SW 1271 (cell line): ENCODE results near the gene INTS6.
A peak's percentile ranks its signal among the peaks of the same experiment; 100 is the strongest.

ENCODE experiments used
- DNase-seq, 2 experiments: peaks; one replicate each; lab custom pipeline; 2025; lab: John Stamatoyannopoulos, UW

Gene INTS6

DNA sequence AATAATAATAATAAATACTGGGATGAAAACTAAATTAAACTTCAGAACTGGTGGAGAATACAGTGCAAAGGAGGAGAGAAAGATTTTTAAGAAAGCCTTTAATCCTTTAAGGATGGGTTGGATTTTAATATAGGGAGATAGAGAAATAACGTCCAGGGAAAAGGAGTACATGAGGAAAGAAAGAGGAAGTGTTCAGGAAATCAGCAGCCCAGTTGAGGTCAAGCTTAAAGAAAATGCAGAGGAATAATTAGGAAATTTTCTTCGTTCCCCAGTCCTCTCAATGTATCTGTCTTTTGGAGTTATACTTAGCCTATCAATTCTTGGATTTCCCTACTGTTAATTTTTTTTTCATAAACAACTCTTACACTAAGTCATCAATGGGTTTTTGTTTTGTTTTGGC is 47.7 kb downstream of the INTS6 start:
- DNase-seq: no peak

DNA sequence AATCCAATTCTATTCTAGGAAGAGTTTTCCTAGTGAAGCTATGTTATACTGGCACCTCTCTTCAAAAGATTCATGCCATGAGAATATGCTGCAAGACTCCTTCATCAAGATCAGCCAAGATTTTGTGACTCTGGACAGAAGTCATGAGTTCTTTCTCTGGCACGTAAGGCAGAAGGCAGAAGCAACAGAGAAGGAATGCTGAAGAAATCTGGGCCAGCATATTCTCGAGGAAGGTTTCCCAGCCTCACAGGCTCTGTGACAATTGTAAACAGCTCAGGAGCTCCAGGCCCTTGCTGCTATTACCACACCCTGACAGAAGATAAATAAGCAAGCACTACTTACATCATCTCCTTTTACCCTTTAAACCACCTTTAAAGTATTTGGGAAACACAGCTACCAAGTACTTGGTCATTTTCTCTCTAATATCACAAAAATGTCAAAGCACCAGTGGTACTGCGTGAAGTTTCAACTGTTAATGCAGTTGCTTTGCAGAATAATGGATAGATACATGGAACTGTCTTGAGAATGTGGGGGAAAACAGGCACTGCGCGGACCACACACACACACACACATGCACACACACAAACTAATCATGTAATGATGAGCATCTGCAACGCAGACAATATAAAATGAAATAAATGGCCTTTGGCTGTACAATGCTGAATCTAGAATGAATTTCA is 55.4 kb downstream of the INTS6 start:
- no peak for DNase-seq

DNA sequence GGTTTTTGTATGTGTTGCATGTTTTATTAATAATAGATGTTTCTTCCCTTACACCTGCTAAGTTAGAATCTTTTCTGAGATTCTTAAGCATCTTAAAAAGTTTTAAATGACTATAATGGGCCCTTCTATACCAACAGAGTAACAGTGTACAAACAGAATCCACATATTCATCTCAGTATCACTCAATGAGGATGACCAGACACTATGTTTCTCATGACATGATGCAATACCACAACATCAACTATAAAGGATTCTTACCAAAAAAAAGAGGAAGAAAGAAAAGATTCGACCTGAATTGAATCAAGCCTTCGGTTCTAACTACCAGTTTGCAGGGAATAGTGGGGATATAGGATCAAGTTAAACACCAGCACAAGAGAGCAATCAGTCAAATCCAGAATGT is 56.5 kb downstream of the INTS6 start:
- DNase-seq: no peak

DNA sequence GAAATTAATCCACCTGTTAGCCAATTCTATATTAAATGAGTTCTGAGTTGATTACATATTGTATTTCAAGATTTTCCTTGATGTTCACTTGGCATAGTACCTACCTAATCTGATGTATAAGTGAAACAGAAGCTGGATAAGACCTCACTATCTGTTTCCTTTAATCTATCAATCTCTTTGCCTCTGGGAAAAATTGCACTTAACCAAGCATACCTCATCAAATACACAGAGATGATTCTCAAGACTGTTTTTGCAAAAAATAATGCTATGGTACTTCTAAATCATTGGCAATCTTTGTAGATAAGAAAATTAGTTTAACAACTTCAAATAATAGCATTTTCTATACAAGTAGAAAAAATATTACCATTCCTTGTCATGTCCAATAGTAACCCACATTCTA is 58.1 kb downstream of the INTS6 start:
- no peak for DNase-seq

DNA sequence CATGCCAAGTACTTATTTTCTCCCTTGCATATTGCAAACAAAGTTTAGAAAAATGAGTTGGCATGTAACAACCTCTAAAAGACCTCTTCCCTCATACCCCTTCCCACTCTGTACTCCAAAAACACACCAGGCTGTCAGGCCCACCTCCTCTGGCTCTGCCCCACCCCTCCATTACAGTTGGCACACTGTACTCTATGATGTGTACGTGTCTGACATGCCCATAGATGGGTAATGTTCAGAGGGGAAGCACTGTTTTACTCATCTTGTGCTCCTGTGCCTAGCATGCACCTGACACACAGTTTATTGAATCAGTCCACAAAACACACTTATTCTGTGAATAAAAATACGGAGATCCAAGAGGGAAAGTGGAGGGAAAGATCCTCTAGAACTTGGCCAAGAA is 67.7 kb downstream of the INTS6 start:
- DNase-seq: no peak

DNA sequence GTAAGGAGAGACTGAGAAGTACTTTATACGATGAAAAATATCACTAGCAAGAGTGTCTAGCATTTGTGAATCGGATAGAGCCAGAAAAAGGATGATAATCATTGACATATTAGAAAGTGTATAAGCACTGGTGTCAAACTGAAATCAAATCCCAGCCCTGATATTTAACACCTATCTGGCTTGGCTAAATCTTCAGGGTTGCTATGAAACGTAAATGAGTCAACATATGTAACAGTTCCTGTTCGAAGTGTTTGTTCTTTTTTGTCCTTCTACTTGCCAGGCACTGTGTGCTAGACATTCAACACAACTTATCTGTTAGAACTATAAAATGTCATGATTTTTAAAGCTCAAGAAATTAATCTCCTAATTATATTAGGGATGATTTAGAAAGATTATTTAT is 72.6 kb downstream of the INTS6 start:
- DNase-seq: peak in 1 of 2 experiments; percentile 63

DNA sequence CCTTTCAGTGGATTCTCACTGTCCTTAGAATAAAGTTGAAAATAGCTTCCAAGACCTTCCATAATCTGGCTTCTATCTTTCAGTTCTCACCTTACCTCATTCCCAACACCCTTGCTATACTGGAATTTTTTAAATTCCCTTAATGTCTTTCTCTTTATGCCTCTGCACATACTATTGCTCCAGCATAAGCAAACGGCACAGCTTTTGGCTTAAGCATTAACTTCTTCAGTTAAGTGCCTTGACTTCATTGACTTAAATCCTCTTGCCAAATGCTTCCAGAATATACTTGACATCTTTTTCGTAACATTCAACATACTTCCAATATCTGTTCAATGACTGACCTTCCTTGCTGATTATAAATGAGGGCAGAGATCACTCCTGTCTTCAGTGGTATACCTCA is 79.4 kb downstream of the INTS6 start:
- no peak for DNase-seq

DNA sequence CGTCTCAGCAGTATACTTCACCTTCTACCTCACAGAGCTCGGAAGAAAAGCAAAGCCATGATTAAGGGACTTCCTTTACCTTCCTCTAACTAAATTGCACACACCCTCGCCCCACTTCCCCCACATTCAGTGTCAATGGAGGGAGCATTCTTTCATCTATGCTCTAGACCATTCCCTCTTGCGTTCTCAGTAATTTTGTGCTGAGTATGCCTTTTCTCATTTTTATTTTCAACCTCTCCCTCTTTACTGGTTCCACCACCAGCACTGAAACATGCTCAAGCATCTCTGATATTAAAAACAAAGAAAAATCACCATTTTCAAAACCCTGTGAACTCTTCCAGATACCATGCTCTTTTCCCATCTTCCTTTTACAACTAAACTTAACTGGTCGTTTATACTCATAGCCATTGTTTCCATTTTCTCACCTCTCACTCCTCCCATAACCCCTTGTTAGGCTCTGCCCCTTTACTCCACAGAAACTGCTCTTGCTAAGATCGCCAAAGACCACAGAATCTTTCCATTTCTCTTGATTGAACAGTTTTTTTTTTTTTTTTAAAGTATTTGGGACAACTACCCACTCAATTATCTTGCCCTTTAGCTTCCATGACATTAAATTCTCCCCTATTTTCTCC is 81.0 kb downstream of the INTS6 start:
- DNase-seq: no peak

DNA sequence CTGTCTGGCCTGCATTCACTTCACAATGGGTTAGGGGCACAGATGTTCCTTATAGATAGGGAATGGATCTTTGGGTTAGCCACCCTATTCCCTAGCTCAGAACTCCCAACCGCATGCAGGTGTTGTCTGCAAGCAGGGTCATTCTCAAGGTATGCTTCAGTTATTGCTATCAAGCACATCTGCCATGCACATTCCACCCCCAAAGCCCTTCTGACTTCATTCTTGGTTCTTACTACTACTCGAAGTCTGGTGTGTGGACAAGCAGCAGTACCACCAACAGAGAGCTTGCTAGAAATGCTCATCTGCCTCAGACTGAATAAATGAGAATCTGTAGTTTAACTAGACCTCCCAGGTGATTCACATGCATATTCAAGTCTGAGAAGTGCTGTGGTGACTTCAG is 82.0 kb downstream of the INTS6 start:
- DNase-seq: no peak

DNA sequence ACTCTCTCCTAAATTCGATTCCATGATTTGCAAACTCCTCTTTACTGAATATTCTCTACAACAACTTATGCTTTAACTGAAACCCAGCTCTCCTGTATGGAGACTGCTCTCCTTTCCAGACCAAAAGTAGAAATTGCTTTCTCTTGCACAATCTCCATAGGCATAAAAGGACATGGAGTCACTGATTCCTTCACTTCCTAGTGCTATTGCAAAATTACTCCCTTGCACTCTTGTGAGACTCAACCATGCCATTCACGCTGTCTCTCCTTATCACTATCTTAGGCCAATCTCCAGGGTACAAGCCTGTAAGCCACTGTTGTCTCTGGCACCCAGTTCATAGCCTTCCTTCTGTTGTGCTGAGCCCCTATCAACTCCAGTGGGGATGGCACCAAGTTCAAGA is 82.7 kb downstream of the INTS6 start:
- no peak for DNase-seq

DNA sequence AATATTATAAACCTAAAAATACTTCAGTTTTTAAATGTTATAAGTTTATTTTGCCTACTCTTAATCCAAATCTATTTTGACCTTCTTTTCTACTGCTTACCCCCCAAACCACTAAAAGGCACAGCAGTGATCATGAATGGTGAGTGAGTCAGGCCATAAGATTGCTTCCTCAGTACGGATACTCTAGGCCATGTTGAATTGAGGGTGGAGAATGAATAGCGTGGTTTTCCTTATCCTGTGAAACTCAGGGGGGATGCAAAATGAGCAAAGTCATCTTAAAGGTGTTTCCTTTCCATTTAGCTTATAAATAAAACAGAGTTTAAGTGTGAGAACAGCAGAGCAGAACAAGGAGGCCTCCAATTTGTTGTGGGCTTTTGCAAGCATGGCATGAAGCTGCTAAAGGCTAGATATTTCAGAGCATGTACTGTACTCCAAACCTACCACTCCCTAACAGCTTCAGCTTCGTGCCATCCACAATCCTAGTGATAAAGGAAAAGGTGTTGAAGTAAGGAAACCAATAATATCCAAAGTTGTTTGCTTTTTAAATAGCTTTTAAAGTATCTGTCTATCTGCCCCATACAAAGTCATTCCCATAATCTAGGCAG is 88.3 kb downstream of the INTS6 start:
- DNase-seq: no peak

DNA sequence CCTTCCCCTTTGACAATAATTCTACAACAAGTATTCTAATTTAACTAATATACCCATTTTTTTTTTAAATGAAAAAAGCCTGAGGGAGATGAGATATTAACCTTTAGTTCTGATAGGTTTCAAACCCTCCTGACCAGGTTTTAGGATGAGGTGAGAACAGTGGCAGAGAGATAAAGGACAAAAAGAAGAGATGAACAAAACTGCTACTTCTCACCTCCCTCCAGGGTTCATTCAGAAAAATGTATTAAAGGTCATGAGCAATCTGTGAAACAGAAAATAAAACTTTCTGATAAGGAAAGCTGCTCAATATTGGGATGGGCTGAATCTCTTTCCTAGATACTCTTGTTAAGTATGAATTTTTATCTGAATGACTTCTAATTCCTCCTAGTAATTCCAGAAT is 89.2 kb downstream of the INTS6 start:
- DNase-seq: no peak

DNA sequence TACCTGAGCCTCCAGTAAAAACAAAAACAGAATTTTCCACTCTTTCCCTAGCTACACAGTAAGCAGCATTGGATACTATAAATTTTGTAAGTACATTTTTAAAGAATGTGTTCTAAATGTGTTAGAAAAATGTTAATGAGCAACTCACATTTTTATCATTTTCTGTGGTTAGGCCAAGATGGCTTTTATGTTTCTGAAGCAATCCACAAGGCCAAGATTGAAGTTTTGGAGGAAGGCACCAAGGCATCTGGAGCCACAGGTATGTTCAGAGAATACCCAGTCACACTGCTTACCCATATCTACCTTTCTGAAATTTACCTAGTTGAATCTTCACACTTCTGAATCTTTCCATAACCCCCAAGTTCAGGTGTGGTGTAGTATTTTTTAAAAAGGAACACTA is 91.7 kb downstream of the INTS6 start:
- no peak for DNase-seq

DNA sequence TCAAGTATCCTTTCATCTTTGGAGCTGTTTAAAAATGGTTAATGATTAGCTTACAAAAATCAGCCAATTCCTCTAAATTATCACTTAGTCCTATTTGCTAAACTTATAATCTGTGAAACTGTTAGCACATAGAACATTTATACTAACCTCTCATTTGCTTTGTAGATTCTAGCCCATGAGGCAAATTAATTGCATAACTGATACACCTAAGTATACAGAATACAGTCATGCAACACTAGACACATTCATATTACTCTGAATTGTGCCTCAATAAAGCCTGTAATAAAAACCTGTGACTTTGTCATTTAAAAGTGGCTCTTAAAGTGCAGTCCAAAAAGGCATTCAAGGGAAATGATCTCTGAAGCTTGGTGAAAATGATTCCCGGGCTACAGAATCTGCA is 92.3 kb downstream of the INTS6 start:
- DNase-seq: no peak

DNA sequence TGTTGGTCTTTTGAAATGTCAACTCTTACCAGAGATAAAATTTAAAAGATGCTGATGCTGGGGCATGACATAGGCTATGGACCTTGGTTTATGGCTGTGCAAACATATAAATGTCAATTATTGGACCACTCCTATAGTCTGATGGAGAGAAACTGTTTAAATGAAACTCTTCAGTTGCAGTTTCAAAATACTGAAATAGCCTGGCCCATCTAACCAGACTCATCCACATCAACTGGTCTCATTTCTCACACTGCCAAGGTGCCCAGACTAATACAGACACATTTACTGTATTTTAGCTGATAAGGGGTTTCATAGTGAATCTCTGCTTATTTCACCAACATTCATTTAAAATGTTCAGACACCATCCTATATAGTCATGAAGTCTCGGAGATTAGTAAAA is 93.5 kb downstream of the INTS6 start:
- DNase-seq: no peak

DNA sequence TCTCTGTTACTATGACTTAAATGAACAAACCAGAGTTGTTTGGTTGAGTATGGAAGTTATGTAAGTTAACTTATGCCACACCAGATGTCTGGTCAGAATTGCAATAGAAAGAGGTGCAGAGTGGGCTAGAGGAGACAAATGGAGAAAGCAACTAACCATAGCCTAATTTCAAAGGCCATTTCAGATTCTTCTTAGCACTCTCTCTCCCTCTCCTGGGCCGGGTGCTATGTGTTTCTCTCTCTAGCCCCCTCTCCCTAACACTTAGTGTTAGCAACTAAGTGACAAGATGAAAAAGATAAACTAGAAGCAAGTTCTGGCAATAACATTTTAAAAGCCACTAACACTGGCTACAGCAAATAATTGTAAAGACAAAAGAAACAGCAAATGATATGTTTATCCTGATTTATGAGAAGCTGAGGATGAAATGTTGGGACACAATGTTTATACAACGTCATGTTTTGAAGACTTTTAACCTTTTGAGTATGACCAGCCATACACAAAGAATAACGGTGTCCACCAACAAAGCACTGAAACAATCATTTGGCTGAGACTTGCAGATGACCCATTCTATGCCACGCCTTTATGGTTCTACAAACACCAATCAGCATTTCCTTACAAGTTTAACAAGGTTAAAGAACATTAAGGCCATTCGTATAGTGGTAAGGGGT is 94.8 kb downstream of the INTS6 start:
- no peak for DNase-seq

DNA sequence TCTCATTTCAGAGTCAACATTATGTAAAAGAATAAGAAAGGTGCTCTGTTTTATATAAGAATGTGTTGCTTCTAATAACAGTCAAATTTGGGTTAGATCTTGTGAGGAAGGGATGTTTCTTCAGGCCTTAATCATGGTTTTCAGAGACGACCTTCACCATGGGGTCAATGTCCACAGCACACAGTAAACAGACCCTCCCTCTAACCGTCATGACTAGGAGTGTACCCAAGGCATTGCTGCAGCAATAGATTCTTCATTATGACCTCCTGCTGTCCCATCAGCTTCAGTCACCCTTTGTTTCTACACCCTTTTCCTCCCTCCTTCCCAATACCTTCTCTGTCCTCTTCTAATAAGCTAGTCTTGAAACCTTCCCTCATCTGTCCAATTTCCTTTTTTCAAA is 97.6 kb downstream of the INTS6 start:
- DNase-seq: no peak

DNA sequence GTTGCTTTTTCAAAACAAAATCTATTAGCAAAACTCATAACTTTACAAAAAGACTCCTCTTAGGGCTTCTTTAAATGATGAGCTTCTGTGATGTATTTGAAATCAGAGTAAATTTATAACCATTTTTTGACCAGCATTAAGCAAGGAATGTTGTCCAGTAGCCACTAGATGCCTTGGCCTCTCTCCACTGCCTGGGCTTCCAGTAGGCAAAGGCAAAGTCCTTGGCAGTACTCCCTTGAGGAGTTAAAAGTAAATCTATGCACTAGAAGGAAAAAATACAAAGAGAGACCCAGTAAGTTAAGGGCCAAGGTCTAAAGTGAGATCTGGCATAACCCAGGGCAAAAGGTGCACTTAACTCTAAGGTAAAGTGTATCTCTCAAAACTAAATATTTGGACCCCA is 103.8 kb downstream of the INTS6 start:
- DNase-seq: no peak

DNA sequence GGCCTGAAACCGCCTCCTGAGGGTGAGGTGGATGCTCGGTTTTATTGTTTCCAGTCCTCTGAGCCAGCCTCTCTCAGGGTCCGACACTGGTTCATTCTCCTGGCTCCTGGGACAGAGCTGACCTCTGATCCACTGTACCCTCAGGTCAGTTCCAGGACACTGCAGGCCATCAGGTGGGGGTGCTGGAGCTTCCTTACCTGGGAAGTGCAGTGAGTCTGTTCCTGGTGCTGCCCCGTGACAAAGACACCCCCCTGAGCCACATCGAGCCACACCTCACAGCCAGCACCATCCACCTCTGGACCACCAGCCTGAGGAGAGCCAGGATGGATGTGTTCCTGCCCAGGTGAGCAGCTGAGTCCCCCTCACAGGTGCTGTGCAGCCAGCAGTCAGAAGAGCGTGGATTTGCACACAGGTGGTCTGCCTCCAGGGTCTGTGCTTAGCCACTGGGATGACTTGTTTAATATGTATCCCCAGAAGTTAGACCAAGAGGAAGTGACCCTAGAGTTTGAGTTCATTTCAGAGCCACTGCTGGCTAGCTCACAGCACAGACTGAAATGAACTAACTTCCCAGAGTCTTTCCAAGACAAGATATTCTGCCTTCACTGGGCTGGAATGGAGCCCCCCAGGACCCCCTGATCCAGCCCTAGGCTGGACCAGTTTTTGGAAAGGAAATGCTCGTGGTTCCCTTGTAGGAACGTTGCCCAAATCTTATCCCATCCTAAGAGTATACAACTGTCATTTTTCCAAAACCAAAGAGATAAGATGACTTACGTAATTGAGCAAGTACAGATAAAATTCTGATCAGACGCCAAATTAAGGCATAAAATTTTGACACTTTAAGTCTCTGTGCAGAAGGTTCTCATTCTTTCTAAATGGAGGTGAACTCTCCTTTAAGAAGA is 104.5 kb downstream of the INTS6 start:
- no peak for DNase-seq

DNA sequence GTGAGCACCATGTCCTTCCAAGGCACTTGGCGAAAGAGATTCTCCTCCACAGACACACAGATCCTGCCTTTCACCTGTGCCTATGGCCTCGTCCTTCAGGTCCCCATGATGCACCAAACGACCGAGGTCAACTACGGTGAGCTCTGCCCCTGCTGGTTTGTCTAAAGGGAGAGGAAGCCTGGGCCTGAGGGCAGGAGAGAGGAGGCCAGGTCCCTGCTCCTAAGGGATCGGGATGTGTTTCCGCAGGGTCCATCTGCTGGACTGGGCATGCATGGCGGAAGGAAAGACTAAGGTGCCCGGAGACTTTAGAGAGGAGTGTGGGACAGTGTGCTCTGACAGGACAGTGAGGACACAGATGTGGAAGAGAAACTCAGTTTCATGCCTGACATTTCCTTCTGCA is 105.7 kb downstream of the INTS6 start:
- no peak for DNase-seq

DNA sequence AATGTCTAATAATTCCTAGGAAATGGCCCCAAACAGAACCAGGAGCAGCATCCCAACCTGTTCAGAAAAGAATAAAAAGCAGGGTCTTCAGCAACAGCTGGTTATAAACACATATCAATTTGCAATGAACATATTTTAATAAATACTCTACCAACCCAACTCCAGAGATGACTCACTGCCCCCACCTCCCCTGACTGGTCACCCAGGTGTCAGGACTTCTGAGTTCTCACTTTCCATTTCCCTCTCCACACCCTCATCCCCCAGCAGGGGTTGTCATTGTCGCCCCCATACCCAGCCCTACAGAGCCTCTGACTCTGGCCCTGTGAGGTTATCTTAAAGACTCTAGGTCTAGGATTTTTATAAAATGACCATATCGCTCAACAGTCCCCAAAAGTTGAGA is 106.4 kb downstream of the INTS6 start:
- DNase-seq: no peak

DNA sequence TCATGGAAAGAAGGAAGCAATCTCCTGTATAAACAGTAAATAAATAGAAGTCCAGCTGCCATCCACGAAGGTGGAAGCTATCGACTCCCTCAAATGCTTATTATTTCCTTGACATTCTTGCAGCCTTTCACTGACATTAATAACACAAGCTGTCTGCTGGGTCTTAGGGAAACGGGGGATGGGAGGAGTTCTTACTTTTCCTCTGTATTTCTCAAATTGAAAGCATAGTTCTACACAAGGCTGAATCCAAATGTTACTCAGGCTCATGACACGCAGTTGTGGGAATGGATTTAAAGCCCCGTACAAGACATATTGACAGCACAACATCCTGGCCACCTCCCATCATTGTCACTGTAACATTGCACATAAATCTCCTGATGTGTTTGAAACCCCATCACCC is 109.4 kb downstream of the INTS6 start:
- no peak for DNase-seq
